Hepatocyte (in vitro differentiated cells): Measurements from ENCODE around the gene ZDHHC13.

Experiments
- EZH2phosphoT487 ChIP-seq: fragments of 200-600 bp; sonication (generic); IDR thresholded peaks from one replicate; pipeline ENCODE4 v1.6.1; 2018; ENCODE audit warnings: antibody characterized with exemption, mild to moderate bottlenecking, low read depth, moderate library complexity; ENCODE audit not compliant: unreplicated experiment, severe bottlenecking
- TF ChIP-seq, protein P1 (sequence below): fragments of 200-600 bp; sonication (generic); IDR thresholded peaks from 2 replicates; pipeline ENCODE4 v1.5.1; 2016; ENCODE audit warnings: antibody characterized with exemption, mild to moderate bottlenecking; ENCODE audit not compliant: poor library complexity

DNA sequence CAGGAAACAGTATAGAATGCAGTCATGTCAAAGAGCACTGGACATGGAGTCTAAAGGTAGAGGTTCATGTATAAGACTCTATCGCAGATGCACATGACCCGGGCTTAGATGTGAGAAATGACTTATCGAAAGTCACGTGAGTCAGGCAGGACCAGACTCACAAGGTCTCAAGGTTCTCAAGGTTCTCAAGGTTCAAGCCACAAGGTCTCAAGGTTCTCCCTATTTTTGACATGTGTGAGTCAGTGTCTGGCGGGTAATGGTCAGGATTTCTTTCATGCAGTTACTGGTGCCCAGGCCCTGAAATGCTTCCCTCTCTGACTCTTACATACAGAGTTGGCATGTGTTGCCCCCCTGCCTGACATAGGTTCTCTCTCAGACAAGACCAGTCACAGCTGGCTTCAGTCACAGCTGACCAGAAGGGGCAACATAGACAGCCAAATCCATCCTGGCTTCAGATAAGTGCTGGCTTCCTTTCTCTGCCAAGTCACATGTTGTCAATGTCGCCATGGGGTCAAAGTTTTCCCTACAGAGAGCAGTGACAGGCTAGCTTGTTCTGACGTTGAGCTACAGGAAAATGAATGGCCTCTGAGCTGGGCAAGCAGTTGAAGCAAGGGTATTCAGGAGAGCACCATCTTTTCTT, 74.7 kb downstream of the ZDHHC13 start:
- no peak for TF ChIP-seq EZH2phosphoT487
- TF ChIP-seq, protein P1, sequence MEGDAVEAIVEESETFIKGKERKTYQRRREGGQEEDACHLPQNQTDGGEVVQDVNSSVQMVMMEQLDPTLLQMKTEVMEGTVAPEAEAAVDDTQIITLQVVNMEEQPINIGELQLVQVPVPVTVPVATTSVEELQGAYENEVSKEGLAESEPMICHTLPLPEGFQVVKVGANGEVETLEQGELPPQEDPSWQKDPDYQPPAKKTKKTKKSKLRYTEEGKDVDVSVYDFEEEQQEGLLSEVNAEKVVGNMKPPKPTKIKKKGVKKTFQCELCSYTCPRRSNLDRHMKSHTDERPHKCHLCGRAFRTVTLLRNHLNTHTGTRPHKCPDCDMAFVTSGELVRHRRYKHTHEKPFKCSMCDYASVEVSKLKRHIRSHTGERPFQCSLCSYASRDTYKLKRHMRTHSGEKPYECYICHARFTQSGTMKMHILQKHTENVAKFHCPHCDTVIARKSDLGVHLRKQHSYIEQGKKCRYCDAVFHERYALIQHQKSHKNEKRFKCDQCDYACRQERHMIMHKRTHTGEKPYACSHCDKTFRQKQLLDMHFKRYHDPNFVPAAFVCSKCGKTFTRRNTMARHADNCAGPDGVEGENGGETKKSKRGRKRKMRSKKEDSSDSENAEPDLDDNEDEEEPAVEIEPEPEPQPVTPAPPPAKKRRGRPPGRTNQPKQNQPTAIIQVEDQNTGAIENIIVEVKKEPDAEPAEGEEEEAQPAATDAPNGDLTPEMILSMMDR = no peak
